ENCODE measurements around the gene HHIPL1.

Gene HHIPL1

DNA sequence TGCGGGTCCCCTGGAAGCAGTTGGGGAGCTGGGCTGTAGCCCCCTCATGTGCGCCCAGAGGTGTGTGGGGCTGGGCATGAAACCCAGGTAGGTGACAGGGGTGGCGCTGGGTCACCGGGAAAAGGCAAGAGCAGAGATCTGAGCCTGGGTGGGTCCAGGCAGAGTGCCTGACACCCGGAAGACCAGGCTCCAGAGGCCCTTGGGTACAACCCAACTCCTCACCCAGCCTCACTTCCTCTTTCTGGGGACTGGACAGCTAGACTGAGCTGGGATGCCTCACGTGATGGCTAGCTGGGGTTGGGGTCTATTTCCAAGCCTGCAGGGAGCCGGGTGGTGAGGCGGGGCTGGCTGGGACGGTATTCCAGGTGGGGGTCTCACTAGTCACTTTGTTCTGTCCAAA, 22.9 kb downstream of the HHIPL1 start:
- TF ChIP-seq GATA3 (IDR thresholded peaks at IDR 0.05; ENCODE audit: low read depth, low read length) (no peak), GATA2 (IDR thresholded peaks at IDR 0.05; ENCODE audit: low read depth, low read length) (no peak)

- no peak for TF ChIP-seq GATA3 (IDR thresholded peaks at IDR 0.05; ENCODE audit: low read depth, low read length)
- TF ChIP-seq GATA2 (IDR thresholded peaks at IDR 0.05; ENCODE audit: low read depth, low read length), result no peak
Observed at GRCh38 chr14:99668307-99669295, 23.7 kb downstream of the HHIPL1 start.

DNA sequence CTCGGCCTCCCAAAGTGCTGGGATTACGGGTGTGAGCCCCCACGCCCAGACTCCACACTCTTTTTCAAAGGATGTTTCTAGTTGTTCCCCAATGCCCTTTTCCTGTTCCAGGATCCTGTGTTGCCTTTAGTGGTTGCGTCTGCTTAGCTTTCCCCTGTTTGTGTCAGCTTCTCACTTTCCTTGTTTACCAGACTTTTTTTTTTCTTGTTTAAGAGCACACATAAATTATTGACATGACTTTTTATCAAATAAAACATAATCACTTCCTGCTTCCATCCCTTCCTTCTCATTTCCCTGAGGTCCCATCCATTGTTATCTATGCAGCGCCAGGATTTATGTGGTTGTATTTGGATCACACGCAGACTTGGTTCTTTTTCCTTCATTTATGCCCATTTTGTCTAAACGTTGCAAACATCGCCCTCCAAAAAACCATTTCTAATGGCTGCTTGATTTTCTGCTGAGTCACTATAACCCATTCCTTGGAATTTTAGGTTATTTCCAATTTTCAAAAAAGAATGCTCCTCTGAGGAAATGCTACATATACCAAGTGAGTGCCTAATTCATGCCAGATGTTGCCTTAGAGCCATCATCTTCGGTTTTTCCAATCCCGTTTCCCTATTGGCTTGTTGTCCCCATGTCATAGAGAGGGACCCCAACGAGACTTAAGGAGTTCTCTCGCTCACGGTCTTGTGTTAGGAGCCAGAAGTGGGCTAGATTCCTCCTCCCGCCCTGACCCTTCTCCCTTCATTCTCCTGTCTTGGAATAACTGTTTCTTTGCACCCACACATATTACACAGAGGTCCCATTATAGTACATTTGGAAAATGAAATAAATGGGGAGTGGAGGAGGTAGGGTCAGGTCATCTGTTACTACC, 25.7 kb downstream of the HHIPL1 start:
- TF ChIP-seq GATA2 (IDR thresholded peaks at IDR 0.05; ENCODE audit: low read depth, low read length) (no peak), GATA3 (IDR thresholded peaks at IDR 0.05; ENCODE audit: low read depth, low read length) (no peak)

DNA sequence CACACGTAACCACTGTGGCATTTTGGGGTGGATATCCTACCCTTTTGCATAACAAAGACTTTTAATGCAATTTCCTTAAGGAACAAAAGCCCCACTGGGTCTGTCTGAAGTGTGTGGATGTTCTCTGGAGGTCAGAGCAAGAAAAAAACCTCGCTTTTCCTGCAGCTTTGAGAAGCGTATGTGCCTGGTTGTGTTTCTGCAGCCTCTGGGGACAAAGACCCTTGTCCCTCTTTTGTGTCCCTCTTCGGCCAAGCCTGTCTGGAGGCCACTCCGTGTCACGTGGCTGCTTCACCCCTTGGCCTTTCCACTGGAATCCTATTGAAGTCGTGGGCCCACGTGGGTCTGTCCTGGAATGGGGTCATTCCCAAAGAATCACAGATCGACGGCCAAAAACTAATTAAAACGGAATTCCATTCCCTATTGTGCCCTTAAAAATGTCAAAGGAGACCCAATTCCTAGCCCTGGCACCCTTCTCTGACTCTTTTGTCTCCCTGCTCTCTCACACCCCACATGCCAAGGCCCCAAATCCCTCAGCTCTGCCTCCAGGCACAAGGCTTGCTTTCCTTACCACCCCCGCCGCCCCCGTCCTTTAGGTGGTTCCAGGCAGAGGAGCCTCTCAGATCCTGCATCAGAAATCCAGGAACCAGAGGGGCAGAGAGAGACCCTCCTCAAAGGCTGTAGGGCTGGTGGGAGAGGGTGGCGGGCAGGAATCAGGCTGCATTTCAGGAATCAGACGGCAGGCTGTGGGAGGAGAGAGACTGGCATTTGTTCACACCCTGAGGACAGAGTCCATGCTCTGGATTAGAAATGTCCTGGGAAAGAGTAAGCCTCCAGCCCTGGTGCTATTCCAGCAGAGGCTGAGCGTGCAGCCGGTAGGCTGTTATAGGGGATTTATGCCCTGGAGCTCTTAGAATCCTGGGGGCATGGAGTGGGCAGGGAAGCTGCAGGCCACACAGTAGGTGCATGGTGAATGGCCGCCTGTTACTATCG, 26.6 kb downstream of the HHIPL1 start:
- TF ChIP-seq GATA3 (IDR thresholded peaks at IDR 0.05; ENCODE audit: low read depth, low read length) (no peak), GATA2 (IDR thresholded peaks at IDR 0.05; ENCODE audit: low read depth, low read length) (no peak)

GRCh38 chr14:99672506-99673304, 27.8 kb downstream of the HHIPL1 start:
- no peak for TF ChIP-seq GATA3 (IDR thresholded peaks at IDR 0.05; ENCODE audit: low read depth, low read length)
- TF ChIP-seq GATA2 (IDR thresholded peaks at IDR 0.05; ENCODE audit: low read depth, low read length), result no peak

- TF ChIP-seq GATA3 (IDR thresholded peaks at IDR 0.05; ENCODE audit: low read depth, low read length) (no peak), GATA2 (IDR thresholded peaks at IDR 0.05; ENCODE audit: low read depth, low read length) (no peak)
Observed at GRCh38 chr14:99673305-99674063, 28.6 kb downstream of the HHIPL1 start.

DNA sequence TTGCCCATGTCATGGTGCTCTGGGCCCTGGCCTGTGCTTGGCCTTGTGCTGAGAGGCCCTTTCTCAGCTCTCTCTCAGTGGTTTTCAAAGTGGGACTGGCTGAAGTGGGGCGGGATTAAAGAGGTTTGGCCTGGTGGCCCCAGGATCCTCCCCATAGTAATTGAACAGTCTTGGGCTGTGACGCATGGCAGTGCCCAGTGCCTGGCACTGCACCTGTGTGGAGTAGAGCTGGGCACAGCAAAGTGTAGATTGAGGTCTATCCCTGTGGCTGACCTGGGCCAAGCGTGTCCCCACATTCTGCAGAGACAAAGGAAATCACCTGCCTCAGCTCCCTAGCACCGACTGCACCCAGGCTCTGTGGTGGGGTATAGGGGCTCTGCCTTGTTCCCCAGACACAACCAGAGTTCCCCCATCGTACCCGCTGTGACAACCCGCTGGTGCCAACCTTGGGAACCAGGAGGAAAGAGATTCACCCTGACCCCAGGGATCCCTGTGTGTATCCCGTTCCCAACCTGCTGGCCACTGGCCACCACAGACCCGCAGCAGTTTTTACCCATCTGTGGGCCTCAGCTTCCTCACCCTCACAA, 29.2 kb downstream of the HHIPL1 start:
- TF ChIP-seq GATA2 (IDR thresholded peaks at IDR 0.05; ENCODE audit: low read depth, low read length) (no peak), GATA3 (IDR thresholded peaks at IDR 0.05; ENCODE audit: low read depth, low read length) (no peak)

DNA sequence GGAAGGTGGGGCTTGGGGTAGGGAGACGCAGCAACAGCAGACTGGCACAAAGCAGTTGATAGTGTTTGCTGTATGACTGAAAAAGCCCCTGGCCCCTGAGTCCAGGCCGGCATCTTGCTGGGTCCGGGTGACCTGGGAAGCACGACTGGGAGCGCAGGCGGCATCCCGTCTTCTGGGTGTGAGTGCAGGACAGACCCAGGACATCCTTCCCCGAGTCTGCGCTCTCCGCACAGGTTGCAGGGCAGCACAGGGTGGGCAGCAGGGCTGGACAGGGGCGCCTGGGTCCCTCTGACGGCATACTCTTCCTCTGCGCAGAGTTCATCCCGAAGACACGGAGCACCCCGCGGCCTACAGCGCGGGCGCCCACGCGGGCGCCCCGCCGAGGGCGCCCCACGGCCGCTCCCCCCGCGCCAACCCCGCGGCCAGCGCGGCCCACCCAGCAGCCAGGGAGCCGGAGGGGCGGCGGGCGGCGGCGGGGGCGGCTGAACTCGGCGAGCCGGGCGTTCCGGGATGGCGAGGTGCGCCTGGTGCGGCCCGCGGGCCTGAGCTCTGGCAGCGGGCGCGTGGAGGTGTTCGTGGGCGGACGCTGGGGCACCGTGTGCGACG, 29.9 kb downstream of the HHIPL1 start:
- TF ChIP-seq GATA3 (IDR thresholded peaks at IDR 0.05; ENCODE audit: low read depth, low read length), result no peak
- TF ChIP-seq GATA2 (IDR thresholded peaks at IDR 0.05; ENCODE audit: low read depth, low read length), result no peak

DNA sequence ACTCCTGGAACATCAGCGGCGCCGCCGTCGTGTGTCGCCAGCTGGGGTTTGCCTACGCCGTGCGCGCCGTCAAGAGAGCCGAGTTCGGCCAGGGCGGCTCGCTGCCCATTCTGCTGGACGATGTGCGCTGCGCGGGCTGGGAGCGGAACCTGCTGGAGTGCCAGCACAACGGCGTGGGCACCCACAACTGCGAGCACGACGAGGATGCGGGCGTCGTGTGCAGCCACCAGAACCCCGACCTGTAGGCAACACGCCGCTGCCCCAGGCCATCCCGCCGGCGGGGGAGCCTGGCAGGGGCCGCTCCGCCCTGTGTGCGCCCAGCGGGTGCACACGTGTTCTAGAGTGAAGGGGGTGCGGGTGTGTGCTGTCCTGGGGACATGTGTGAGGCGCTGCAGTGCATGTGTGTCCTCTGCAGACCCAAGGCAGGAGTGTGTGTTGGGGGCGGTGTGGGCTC, 30.5 kb downstream of the HHIPL1 start:
- TF ChIP-seq GATA2 (IDR thresholded peaks at IDR 0.05; ENCODE audit: low read depth, low read length) (no peak), GATA3 (IDR thresholded peaks at IDR 0.05; ENCODE audit: low read depth, low read length) (no peak)

GRCh38 chr14:99675951-99676350, 31.0 kb downstream of the HHIPL1 start:
- no peak for TF ChIP-seq GATA3 (IDR thresholded peaks at IDR 0.05; ENCODE audit: low read depth, low read length)
- no peak for TF ChIP-seq GATA2 (IDR thresholded peaks at IDR 0.05; ENCODE audit: low read depth, low read length)

GRCh38 chr14:99676657-99677056, 31.7 kb downstream of the HHIPL1 start:
- TF ChIP-seq GATA3 (IDR thresholded peaks at IDR 0.05; ENCODE audit: low read depth, low read length), result no peak
- no peak for TF ChIP-seq GATA2 (IDR thresholded peaks at IDR 0.05; ENCODE audit: low read depth, low read length)
